GM12872 (cell line): ENCODE results near the gene SP1.

Experiments
- CTCF ChIP-seq: IDR thresholded peaks from 3 replicates; pipeline ENCODE4 v1.5.1; 2011; ENCODE audit warnings: low read depth, mild to moderate bottlenecking, low read length, moderate library complexity; ENCODE audit not compliant: insufficient read depth

SP1 gene

GRCh38 chr12:53461059-53461458 is 81.1 kb downstream of the SP1 start:
- TF ChIP-seq CTCF = no peak

- TF ChIP-seq CTCF = no peak
Observed at GRCh38 chr12:53461591-53461990, 81.6 kb downstream of the SP1 start.

DNA sequence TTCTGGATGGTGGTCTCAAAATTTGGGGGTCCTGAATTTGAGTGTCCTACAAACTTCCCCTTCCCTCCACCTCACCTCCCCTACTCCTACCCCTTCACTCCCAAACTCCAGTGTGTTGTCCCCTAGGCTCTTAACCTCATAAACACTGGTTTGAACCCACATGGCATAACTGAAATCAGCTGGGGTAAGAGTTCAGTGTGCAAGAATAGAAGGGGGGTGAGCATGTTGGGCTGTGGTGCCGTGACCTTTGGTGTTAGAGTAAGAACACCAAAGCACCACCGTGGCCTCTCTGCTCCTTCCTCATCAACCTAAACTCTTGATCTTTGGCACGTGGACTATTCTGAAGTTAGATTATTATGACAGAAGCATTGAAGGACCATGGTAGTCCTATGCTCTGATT is 83.0 kb downstream of the SP1 start:
- no peak for TF ChIP-seq CTCF

GRCh38 chr12:53463802-53464560 is 84.0 kb downstream of the SP1 start:
- no peak for TF ChIP-seq CTCF

GRCh38 chr12:53464685-53465418 is 84.9 kb downstream of the SP1 start:
- TF ChIP-seq CTCF = no peak

GRCh38 chr12:53465679-53466078 is 85.7 kb downstream of the SP1 start:
- TF ChIP-seq CTCF = no peak
